NT2/D1 (cell line): ENCODE data around the gene TPCN1.

Experiments used
- DNase-seq: peaks from one replicate; pipeline ENCODE4 v3.0.0-alpha.2; 2011; ENCODE audit warnings: low read depth, low spot score
- H3K27me3 ChIP-seq: 2 replicates; pipeline ENCODE4 v1.6.0; 2011; ENCODE audit warnings: mild to moderate bottlenecking; ENCODE audit not compliant: insufficient read length, insufficient read depth
- H3K36me3 ChIP-seq: 2 replicates; pipeline ENCODE4 v1.6.1; 2011; ENCODE audit warnings: mild to moderate bottlenecking, low read length, mixed read lengths; ENCODE audit not compliant: insufficient read depth, insufficient read length
- H3K4me1 ChIP-seq: 2 replicates; pipeline ENCODE4 v1.5.1; 2011; ENCODE audit not compliant: insufficient read depth, insufficient read length
- H3K4me3 ChIP-seq: 2 replicates; pipeline ENCODE4 v1.5.1; 2011; ENCODE audit warnings: low read depth; ENCODE audit not compliant: insufficient read length
- H3K9ac ChIP-seq: 2 replicates; pipeline ENCODE4 v1.6.0; 2011; ENCODE audit warnings: low read depth; ENCODE audit not compliant: insufficient read length
- H3K9me3 ChIP-seq: 2 replicates; pipeline ENCODE4 v1.5.1; 2011; ENCODE audit warnings: mild to moderate bottlenecking, low read length; ENCODE audit not compliant: insufficient read depth
- SUZ12 ChIP-seq: IDR thresholded peaks from 2 replicates; pipeline ENCODE4 v1.6.1; 2011; ENCODE audit not compliant: insufficient read length, insufficient read depth; ENCODE audit errors: extremely low read depth
- YY1 ChIP-seq: IDR thresholded peaks from 2 replicates; pipeline ENCODE4 v1.6.1; 2011; ENCODE audit not compliant: insufficient read length, insufficient read depth
- ZNF274 ChIP-seq: IDR thresholded peaks from 2 replicates; pipeline ENCODE4 v1.6.1; 2011; ENCODE audit warnings: mild to moderate bottlenecking, low read depth, low read length

TPCN1 gene

GRCh38 chr12:113241191-113242025 is 20.1 kb downstream of the TPCN1 start:
- TF ChIP-seq ZNF274: no peak
- TF ChIP-seq YY1: no peak
- no peak for TF ChIP-seq SUZ12
- Histone ChIP-seq H3K9me3 (no peaks in the 10 kb centered on the region), H3K9ac (no peak overlapping the region), H3K4me3 (no peak overlapping the region), H3K36me3 (peaks cover 60% of the 10 kb centered on the region), H3K4me1 (no peaks in the 10 kb centered on the region), H3K27me3 (no peaks in the 10 kb centered on the region)
- no peak for DNase-seq

DNA sequence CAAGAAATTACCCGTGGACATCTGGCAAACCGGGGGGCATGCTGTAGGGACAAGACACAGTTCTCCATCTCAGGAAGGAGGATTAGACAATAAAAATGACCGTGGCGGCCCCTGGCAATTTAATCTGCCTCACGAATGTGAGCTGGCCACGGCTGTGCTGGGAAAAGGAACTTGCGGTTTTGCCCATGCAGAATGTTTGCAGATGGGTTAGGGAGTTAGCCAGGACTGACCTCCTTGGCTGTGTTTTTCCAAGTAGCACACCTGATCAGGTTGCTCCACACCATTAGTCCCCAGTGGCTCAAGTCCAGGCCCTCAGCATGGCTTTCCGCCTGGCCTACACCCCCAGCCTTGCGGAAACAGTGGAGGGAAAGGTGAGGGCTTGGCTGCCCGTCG is 20.8 kb downstream of the TPCN1 start:
- TF ChIP-seq SUZ12: no peak
- H3K9ac ChIP-seq: no peak overlapping the region
- peaks cover 5% of the 10 kb centered on the region for H3K4me1 ChIP-seq
- H3K4me3 ChIP-seq: no peak overlapping the region
- DNase-seq: no peak
- H3K27me3 ChIP-seq: no peaks in the 10 kb centered on the region
- H3K9me3 ChIP-seq: no peaks in the 10 kb centered on the region
- peaks cover 62% of the 10 kb centered on the region for H3K36me3 ChIP-seq

DNA sequence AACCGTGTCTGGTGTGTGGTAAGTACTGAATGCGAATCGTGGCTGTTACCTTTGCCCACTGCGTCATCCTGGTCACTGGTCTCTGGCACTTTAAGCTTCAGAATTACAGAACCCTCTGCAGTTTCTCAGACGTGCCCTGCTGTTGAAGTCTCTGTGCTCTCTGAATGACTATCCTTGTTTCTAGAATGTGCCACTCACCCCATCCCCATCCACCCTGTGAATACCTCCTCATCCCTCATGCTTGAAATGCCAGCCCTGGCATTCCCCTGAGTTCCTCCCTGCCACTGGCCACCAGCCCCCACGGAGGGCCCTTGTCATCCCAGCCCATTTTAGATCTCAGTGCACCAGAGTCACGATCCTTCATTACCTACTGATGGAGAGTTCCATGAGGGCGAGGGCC is 21.3 kb downstream of the TPCN1 start:
- H3K9ac ChIP-seq: no peak overlapping the region
- DNase-seq: no peak
- no peaks in the 10 kb centered on the region for H3K9me3 ChIP-seq
- H3K4me3 ChIP-seq: no peak overlapping the region
- H3K27me3 ChIP-seq: no peaks in the 10 kb centered on the region
- TF ChIP-seq ZNF274: no peak
- TF ChIP-seq SUZ12: no peak
- no peak for TF ChIP-seq YY1
- H3K4me1 ChIP-seq: peaks cover 9% of the 10 kb centered on the region
- peaks cover 65% of the 10 kb centered on the region for H3K36me3 ChIP-seq

- TF ChIP-seq YY1 (no peak), SUZ12 (no peak), ZNF274 (no peak)
- no peak for DNase-seq
These were observed 22.8 kb downstream of the TPCN1 start for GRCh38 chr12:113244047-113244460.

DNA sequence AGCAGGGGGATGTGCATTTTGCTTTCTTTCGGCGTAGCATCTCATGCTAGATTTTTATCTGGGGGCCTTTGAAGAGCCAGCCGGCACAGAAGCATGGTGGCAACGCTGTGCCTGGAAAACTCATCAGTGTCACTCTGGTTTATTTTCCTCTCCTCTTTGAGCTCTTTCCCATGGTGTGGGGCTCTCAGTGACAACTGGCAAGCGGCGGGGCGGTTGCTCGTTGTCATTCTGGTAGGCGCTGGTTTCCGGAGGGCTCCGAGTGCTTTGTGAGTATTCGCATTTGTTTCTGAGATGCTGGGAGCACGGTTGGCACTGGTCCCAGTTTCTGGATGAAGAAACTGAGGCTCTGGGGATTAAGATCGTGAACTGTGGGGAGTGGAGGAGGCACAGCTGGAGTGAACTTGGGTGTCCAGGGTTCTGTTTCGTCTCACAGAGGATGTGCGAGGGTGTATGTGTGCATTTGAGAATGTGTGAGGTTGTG is 23.3 kb downstream of the TPCN1 start:
- Histone ChIP-seq H3K36me3 (peaks cover 69% of the 10 kb centered on the region), H3K4me3 (no peak overlapping the region), H3K9ac (no peak overlapping the region), H3K4me1 (peaks cover 9% of the 10 kb centered on the region), H3K27me3 (no peaks in the 10 kb centered on the region), H3K9me3 (no peaks in the 10 kb centered on the region)
- no peak for DNase-seq
- TF ChIP-seq ZNF274 (no peak), YY1 (no peak), SUZ12 (no peak)

More at GRCh38 chr12:113244047-113244460, 22.8 kb downstream of the TPCN1 start:
- H3K9me3 ChIP-seq: no peaks in the 10 kb centered on the region
- H3K9ac ChIP-seq: no peak overlapping the region
- H3K27me3 ChIP-seq: no peaks in the 10 kb centered on the region
- H3K4me3 ChIP-seq: no peak overlapping the region
- peaks cover 69% of the 10 kb centered on the region for H3K36me3 ChIP-seq
- peaks cover 9% of the 10 kb centered on the region for H3K4me1 ChIP-seq

- no peak overlapping the region for H3K4me3 ChIP-seq
- no peak overlapping the region for H3K9ac ChIP-seq
- no peaks in the 10 kb centered on the region for H3K27me3 ChIP-seq
- TF ChIP-seq ZNF274 (no peak), SUZ12 (no peak), YY1 (no peak)
- H3K4me1 ChIP-seq: peaks cover 9% of the 10 kb centered on the region
- H3K36me3 ChIP-seq: peaks cover 73% of the 10 kb centered on the region
- no peak for DNase-seq
- no peaks in the 10 kb centered on the region for H3K9me3 ChIP-seq
These were observed 24.6 kb downstream of the TPCN1 start for GRCh38 chr12:113245695-113246477.

- H3K4me3 ChIP-seq: no peak overlapping the region
- no peaks in the 10 kb centered on the region for H3K9me3 ChIP-seq
- H3K36me3 ChIP-seq: peaks cover 71% of the 10 kb centered on the region
- H3K9ac ChIP-seq: no peak overlapping the region
- no peaks in the 10 kb centered on the region for H3K27me3 ChIP-seq
- peaks cover 9% of the 10 kb centered on the region for H3K4me1 ChIP-seq
- no peak for TF ChIP-seq SUZ12
- no peak for TF ChIP-seq YY1
- TF ChIP-seq ZNF274: no peak
- DNase-seq: no peak
These were observed 25.3 kb downstream of the TPCN1 start for GRCh38 chr12:113246478-113247122.
